ENCODE data around the gene ZSWIM4.

Gene ZSWIM4

GRCh38 chr19:13838435-13839129, 43.3 kb downstream of the ZSWIM4 start:
- no peak for DNase-seq (ENCODE audit: low spot score)
- TF ChIP-seq, protein P1, sequence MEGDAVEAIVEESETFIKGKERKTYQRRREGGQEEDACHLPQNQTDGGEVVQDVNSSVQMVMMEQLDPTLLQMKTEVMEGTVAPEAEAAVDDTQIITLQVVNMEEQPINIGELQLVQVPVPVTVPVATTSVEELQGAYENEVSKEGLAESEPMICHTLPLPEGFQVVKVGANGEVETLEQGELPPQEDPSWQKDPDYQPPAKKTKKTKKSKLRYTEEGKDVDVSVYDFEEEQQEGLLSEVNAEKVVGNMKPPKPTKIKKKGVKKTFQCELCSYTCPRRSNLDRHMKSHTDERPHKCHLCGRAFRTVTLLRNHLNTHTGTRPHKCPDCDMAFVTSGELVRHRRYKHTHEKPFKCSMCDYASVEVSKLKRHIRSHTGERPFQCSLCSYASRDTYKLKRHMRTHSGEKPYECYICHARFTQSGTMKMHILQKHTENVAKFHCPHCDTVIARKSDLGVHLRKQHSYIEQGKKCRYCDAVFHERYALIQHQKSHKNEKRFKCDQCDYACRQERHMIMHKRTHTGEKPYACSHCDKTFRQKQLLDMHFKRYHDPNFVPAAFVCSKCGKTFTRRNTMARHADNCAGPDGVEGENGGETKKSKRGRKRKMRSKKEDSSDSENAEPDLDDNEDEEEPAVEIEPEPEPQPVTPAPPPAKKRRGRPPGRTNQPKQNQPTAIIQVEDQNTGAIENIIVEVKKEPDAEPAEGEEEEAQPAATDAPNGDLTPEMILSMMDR (IDR thresholded peaks at IDR 0.05): no peak
- peak overlapping the region; percentile 99 for H3K4me3 ChIP-seq
- H3K27ac ChIP-seq: peak overlapping the region; percentile 100

DNA sequence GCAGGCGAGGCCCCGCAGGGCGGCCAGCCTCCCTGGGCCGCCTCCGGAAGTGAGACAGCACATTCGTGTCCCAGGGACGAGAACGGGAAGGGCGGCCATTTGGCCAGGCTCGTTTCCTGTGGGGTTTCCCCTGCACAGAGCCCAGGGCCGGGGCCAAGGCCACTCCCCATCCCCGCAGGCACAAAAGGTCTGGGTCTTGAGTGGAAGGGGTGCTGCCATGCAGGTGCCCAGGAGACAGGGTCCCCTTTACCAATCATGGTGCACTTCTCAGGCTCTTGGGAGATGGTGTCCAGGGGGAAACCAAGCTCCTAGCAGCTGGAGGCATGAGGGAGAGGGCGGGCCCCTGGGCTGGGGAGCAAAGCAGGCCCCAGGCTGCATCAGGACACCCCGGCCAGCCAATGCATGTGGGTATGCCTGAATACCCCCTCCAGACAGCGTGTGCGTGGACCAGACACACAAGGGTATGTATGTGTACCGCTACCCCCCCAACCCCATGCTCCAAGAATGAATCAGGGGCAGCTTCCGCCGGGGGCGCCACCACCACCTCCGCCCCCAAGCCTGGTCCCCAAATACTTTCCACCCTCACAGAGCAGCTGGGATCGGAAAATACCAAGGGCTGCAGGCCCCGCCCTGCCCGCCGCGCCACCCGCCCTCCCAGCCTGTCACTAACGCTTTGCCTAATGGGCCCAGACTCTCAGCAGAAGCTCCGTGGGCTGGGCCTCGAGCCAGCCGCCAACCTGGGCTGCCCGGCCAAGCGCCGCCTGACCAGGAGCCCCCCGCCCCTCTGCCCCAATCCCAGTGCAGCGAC, 44.1 kb downstream of the ZSWIM4 start:
- TF ChIP-seq, protein P1 (IDR thresholded peaks at IDR 0.05): no peak
- DNase-seq (ENCODE audit: low spot score): peak; percentile 97
- H3K27ac ChIP-seq: peak overlapping the region; percentile 100
- H3K4me3 ChIP-seq: peak overlapping the region; percentile 99

DNA sequence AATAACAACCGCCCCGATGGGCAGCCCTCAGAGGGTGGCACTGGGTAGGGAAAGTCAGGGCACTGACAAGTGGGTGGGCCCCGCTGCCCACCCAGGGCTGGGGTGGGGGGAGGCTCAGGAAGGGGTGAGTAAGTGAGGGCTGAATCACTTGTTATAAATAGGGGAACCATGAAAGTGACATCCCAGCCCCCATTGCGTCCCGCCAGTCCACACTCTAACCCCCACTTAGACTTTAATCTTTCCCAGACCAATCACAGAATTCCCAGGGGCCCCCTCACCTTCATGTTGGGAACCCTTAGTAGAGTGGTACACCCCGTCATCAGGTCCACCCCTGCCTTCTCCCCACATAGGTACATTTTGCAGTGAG, 44.7 kb downstream of the ZSWIM4 start:
- H3K27ac ChIP-seq: peak overlapping the region; percentile 100
- TF ChIP-seq, protein P1 (IDR thresholded peaks at IDR 0.05): no peak
- peak overlapping the region; percentile 99 for H3K4me3 ChIP-seq
- no peak for DNase-seq (ENCODE audit: low spot score)

GRCh38 chr19:13840305-13841085, 45.3 kb downstream of the ZSWIM4 start:
- no peak for DNase-seq (ENCODE audit: low spot score)
- TF ChIP-seq, protein P1 (IDR thresholded peaks at IDR 0.05): no peak
- peak overlapping the region; percentile 99 for H3K4me3 ChIP-seq
- H3K27ac ChIP-seq: peak overlapping the region; percentile 100

DNA sequence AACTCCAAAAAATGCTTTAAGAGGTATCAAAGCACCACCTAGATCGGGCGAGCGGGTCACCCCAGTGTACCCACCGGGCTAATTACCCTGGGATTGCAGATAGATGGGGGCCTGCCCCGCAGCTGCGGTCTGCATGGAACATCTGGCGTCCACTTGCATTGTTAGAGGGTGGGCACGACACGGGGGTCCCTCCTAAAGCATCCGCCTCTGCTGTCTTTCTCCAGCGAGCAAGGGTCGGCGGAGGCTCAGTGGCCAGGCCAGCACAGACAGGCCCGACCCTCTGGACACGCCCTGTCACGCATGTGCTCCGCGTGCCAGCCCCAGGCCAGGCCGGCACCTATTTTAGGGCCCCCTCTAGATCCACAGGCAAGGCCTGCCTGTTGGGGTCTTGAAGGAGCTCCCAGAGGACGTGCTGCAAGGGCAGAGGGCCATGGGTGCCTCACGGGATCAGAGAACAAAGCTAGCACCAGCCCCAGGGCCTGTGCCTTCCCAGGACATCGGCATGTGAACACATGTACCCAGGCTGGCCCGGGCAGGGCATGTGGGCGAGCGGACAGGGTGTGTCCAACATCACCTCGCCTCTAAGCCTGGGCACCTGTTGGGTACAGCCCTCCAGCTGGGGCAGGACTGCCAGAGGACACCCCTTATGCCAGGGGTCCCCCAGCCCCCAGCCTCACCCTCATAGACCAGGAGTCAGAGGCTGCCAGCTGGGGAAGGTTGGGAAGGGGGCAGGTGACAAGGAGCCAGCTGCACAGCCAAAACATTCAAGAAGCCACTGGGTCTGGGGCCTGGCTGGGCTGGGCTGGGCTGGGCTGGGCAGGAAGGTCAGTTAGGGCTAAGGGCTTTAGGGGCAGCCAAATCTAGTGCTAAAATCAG, 46.1 kb downstream of the ZSWIM4 start:
- DNase-seq (ENCODE audit: low spot score): no peak
- peak overlapping the region; percentile 100 for H3K27ac ChIP-seq
- TF ChIP-seq, protein P1 (IDR thresholded peaks at IDR 0.05): no peak
- H3K4me3 ChIP-seq: peak overlapping the region; percentile 99

DNA sequence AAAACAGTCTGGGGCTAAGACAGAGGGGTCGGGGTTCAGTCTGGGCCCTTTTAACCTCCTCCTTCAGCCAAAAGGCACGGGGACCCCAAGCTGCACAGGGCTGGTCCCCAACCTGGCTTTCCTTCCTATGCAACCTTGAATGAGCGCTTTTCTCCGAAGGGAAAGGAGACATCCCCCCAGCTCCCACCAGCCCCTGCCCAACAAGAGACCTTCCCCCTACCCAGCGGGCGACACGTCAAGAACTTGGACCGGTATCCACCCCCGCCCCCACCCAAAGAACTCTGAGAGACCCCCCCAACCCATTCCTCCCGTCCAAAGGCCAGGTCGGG, 46.7 kb downstream of the ZSWIM4 start:
- peak overlapping the region; percentile 100 for H3K27ac ChIP-seq
- no peak for DNase-seq (ENCODE audit: low spot score)
- TF ChIP-seq, protein P1 (IDR thresholded peaks at IDR 0.05): no peak
- peak overlapping the region; percentile 99 for H3K4me3 ChIP-seq

Data from coronary artery (tissue), 2 donors.